Stimulated activated CD8-positive, alpha-beta memory T cell treated with anti-CD3 and anti-CD28 coated beads, Interleukin-12 subunit alpha, Interleukin-12 subunit beta, amount 100 ng/mL, for 24 hours (primary cell): Measurements from ENCODE around the gene GABRG3.

Experiments
- DNase-seq: peaks from one replicate; pipeline ENCODE4 v3.0.0-alpha.2; 2020; ENCODE audit errors: extremely low read depth

Gene GABRG3

GRCh38 chr15:27459836-27460235 lies 488.9 kb downstream of the GABRG3 start:
- no peak for DNase-seq

GRCh38 chr15:27461181-27461580 lies 490.2 kb downstream of the GABRG3 start:
- no peak for DNase-seq

DNA sequence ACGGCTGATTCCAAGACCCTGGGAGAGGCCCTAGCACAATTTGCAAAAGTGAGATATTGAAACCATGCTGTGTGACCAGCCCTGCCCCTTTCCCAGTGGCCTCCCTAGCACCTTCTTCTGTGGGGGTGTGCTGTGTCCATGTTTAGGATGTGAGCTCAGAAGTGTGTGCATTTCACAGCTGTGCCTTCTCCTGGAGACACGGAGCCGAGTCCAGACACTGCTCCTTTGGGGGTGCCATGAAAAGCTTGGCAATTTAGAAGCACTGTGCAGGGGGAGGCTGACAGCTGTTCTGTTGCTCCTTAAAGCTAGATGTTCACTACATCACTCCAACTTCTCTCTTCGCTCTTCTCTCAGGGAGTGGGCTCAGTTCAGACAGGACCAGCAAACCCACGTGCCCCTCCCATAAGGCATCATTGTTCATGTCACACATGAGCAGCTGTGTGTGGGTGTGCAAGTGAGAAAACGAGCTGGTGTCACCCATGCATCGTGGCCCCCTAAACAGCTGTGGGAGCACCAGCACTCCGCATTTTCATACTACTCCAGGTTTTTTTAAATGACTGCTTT lies 492.6 kb downstream of the GABRG3 start:
- DNase-seq = no peak

DNA sequence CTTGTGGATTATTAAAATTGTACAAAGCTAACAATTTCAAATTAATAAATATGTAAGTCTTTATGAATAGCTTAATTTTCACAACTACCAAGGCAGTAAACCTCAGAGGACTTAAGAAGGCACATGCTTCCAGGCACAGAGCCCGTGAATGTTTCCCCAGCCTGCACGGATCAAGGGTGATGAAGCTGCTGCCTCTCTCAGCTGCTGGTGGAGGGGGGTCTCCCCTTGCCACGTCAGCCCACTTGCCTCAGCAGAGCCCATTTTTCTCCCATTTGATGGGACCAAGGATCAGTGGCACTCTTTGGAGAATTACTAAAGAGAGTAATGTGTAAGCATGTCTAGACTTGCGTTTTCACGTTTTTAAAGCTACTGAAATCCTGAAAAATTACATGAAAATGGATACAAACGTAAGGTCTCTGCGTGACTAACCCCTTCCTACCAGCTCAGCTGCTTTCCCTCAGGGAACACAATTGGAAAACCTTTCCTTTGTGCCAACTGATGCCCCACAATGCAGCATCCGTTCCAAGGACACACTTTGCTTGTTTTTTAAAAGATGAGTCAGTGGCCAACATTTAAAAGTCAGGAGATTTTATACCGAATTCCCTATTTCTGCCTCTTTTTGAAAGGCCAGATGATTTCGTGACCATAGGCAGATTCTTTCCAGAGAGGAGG lies 494.1 kb downstream of the GABRG3 start:
- no peak for DNase-seq

GRCh38 chr15:27466758-27467157 lies 495.8 kb downstream of the GABRG3 start:
- DNase-seq = no peak

- no peak for DNase-seq
Measured at GRCh38 chr15:27468151-27468591, 497.2 kb downstream of the GABRG3 start.

GRCh38 chr15:27473845-27474244 lies 502.9 kb downstream of the GABRG3 start:
- DNase-seq = no peak

GRCh38 chr15:27475395-27475794 lies 504.4 kb downstream of the GABRG3 start:
- DNase-seq = no peak

DNA sequence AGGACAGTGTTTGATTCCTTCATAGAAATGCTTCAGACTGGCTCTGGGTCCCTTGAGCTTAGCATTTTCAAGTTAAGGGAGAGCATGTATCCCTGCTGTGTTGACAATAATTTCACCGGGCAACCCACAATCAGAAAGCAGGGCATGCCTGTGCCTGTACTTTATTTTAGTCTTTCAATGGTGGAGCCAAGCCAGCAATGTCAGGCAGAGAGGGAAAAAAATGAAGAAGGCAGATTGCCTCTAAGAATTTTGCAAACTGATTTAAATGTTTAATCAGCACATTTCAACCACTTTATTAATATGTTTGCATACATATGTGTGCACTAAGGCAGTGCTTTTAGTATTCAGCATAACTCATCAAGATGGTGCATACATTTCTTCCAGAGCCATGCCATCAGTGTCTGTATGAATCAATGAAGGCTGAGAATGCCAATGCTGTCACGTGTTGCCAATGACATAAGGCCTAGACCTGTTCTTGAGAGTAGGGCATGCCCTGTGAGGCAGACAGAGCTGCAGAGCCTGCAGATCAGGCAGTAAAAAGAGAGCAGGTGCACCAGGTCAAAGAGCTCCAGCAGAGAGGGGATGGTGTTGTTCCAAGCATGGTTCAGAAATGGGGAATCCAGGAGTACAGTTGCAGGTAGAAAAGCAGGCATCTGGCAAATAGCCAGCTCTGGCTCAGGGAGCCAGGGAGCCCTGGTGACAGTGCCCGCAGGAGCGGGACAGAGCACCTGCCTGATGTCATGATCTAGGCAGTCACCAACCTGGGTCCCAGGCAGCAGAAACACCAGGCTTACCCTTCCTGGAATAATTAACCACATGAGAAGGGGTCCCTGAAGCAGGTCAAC lies 508.5 kb downstream of the GABRG3 start:
- no peak for DNase-seq

DNA sequence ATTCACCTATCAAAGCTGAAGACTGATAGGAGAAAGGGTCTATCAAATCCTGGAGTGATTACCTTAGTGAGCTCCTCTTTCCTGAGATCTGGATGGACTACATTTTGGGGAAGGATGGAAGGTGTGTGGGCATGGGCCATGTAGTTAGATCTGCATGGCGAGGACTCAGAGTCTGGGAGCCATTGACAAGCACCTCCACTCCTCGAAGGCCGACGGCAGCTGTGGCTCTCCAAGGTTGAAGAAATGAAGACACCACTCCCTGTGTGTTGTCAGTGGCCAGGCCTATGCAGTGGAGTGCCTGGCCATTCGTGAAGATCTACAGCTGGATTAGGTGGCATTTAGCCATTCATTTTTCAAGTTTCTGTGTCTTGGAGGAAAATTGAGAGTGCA lies 509.2 kb downstream of the GABRG3 start:
- no peak for DNase-seq

DNA sequence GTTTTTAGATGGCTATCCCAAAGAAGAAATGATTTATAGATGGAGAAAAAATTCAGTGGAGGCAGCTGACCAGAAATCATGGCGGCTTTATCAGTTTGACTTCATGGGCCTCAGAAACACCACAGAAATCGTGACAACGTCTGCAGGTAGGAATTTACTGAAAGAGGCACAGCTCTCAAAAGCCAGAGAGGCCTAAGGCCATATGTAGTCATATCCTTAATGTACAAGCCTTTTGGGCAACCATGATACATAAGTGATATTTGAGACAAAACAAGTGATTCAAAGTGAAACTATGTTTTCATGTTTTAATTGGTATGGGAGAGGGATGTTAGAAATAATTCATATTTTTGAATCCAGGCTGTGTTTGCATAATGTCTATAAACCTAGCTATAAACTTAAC lies 509.7 kb downstream of the GABRG3 start:
- no peak for DNase-seq

- DNase-seq = no peak
Measured at GRCh38 chr15:27481768-27482167, 510.8 kb downstream of the GABRG3 start.

DNA sequence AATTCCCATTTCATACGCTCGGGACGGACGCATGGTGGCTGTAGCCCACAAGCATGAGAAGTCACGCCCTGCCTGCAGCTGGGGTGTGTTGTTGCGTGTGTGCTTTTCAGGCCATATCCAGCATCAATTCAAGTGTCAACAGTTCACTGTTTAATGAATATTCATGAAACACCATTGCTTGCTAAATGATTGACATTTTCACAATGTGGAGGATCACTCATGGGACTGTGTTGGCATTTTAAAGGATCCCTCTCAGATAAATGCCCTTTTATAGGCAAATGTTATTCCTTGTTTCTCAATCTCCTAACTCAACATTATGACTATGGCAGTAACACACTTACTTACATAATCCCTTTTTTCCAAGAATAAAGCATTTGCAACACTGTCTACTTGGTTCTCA lies 511.3 kb downstream of the GABRG3 start:
- no peak for DNase-seq

DNA sequence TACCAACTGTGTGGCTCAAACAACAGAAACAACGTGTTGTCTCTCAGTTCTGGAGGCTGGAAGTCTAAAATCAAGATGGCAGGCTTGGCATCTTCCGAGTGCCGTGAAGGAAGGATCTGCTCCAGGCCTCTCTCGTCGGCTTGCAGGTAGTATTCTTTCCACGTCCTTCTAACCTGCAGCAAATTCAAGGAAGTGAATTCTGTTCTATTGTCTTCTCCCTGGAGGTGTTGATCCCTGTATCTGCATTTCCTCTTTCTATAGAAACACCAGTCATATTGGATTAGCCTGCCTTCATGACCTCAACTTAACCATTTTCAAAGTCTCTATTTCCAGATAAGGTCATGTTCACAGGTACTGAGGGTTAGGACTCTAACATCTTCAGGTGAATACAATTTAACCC lies 512.1 kb downstream of the GABRG3 start:
- DNase-seq = no peak

DNA sequence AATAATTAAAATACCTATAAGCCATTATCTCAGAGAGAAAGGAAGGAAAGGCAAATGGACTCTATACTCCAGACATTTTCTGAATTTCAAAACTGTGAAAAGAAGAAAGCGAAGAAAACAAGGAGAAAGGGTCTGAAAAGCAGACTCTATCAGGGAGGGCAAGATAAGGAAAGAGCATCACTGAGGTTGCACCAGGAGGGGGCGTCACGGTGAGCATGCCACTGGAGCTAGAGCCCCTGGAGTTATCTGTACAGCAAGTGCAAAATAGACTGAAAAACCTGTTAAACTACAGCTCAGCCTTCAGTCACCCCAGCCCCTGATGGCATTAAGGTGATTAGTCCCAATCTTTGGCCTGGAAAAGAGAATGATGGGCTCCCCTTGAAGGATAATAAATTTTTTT lies 514.3 kb downstream of the GABRG3 start:
- no peak for DNase-seq

- DNase-seq = no peak
Measured at GRCh38 chr15:27486051-27486450, 515.1 kb downstream of the GABRG3 start.

DNA sequence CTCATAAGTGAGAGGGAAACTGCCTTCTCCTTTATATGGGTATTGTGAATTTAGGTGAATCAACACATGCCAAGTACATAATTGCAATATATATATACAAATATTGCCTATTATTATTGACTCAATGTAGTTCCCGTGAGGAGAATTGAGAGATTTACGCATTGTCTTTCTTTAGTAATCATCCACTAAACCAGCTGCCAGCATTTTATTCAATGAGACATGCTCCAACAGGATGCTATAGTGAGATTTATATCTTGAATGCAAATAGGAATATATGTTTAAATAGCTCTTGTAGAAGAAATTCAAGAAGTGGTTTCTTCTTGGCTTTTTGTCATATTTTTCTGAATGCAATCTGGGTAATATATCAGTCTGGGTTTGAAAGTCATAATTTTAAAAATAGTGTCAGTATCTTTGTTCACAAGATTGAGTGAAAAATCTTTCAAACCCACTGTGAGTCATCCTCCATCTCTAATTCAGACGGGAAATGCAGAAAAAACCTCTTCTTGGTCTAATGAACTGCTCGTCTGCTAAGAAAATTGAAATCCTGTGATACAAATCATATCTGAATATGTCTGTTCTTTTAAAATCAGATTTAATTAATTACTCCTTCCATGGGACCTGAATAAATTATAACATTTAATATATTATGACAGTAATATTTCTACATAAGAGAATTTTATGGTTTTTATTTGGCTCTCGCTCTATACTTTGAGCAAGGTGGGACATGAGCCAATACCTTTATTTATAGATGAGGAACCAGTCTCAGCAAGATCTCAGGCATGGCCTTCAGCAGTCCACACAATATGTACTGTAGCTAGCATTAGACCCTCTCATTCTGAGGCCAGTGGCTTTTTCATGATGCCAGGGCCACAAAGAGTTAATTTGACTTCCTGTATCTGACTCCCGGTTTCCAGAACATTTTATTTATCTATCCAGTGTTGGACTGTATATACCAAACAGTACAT lies 516.0 kb downstream of the GABRG3 start:
- no peak for DNase-seq

DNA sequence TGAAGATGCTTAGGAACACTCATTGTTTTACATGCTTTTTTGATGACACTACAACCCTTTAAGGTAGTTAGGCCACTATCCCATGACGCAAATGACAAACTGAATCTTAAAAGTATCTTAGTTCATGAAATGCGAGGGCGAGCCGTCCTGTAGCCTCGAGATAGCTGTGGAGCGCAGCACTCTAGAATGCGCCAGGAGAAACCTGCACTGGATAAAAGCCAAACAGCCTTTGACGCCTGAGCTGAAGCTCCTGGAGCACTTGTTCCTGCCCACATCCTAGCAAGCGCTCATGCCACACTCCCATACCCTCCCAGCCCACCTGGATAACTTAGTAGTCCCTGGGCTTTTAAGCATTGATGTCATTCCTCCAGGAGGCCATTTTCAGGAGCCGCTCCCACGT lies 516.9 kb downstream of the GABRG3 start:
- no peak for DNase-seq

- DNase-seq = no peak
Measured at GRCh38 chr15:27490867-27491595, 520.0 kb downstream of the GABRG3 start.

GRCh38 chr15:27491666-27492621 lies 521.0 kb downstream of the GABRG3 start:
- no peak for DNase-seq
